ENCODE data around the gene OXT.

OXT gene

DNA sequence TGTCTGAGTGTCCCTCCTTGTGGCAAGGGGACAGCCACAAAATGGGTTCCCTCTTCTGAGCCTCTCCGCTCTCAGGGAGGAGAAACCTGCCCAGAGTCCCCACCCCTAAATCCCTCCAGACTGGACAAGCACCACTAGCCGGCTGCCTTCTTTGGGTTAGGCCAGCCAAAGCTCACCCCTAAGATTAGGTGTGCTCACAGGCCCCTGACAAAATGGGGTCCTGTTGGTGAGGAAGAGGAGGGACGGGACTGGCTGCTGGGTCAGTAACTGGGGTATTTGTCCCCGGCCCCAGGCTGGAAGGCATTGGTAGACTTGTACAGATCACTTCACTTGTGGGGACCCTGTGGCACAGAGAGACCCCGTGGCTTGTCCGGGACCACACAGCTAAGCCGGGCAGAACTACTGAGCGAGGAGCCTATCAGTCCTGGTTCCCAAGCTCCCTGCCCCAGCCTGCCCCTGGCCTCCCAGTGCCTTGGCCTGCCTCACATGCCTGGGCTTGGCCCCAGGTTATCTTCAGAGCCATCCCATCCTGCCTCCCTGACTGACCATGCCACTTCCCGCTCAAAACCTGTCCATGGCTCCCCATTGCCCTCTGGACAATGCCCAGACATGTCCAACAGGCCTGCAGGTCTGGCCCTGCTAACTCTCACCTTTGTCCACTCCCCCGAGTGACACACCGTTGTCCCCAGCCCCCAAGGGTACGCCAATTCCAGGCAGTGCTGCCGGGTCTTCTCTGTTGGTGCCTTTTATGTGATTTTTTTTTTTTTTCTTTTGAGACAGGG, 23.6 kb downstream of the OXT start:
- TF ChIP-seq, protein P1, sequence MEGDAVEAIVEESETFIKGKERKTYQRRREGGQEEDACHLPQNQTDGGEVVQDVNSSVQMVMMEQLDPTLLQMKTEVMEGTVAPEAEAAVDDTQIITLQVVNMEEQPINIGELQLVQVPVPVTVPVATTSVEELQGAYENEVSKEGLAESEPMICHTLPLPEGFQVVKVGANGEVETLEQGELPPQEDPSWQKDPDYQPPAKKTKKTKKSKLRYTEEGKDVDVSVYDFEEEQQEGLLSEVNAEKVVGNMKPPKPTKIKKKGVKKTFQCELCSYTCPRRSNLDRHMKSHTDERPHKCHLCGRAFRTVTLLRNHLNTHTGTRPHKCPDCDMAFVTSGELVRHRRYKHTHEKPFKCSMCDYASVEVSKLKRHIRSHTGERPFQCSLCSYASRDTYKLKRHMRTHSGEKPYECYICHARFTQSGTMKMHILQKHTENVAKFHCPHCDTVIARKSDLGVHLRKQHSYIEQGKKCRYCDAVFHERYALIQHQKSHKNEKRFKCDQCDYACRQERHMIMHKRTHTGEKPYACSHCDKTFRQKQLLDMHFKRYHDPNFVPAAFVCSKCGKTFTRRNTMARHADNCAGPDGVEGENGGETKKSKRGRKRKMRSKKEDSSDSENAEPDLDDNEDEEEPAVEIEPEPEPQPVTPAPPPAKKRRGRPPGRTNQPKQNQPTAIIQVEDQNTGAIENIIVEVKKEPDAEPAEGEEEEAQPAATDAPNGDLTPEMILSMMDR (IDR thresholded peaks at IDR 0.05; ENCODE audit: low read depth, low read length) = no peak
- no peak for DNase-seq (ENCODE audit: extremely low read depth, low read depth)

DNA sequence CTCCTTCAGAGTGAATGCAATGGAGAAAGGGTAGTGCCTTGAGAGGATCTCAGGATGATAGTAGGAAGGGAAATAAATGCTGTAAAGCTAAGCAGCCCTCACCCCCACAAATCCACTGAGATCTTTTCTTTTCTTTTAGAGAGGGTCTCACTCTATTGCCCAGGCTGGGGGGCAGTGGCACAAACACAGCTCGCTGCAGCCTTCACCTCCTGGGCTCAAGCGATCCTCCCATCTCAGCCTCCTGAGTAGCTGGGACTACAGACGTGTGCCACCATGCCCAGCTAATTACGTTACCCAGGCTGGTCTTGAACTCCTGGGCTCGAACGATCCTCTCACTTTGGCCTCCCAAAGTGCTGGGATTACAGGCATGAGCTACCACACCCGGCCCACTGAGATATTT, 29.1 kb downstream of the OXT start:
- DNase-seq (ENCODE audit: extremely low read depth, low read depth) = no peak
- TF ChIP-seq, protein P1 (IDR thresholded peaks at IDR 0.05; ENCODE audit: low read depth, low read length) = no peak

DNA sequence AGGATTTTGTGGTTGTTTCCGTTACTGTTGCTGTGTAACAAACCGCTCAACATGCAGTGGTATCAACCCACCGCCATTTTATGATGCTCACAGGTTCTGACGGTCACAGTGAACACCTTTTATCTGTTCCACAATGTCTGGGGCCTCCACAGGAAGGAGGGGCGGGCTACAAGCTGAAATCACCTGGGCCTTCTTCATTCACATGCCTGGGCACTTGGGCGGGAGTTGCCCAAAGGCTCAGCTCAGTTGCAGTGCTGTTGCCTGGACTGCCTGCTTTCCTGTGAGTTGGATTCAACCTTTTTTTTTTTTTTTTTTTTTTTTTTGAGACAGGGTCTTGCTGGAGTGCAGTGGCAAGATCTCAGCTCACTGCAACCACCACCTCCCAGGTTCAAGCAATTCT, 29.8 kb downstream of the OXT start:
- TF ChIP-seq, protein P1 (IDR thresholded peaks at IDR 0.05; ENCODE audit: low read depth, low read length) = no peak
- no peak for DNase-seq (ENCODE audit: extremely low read depth, low read depth)

DNA sequence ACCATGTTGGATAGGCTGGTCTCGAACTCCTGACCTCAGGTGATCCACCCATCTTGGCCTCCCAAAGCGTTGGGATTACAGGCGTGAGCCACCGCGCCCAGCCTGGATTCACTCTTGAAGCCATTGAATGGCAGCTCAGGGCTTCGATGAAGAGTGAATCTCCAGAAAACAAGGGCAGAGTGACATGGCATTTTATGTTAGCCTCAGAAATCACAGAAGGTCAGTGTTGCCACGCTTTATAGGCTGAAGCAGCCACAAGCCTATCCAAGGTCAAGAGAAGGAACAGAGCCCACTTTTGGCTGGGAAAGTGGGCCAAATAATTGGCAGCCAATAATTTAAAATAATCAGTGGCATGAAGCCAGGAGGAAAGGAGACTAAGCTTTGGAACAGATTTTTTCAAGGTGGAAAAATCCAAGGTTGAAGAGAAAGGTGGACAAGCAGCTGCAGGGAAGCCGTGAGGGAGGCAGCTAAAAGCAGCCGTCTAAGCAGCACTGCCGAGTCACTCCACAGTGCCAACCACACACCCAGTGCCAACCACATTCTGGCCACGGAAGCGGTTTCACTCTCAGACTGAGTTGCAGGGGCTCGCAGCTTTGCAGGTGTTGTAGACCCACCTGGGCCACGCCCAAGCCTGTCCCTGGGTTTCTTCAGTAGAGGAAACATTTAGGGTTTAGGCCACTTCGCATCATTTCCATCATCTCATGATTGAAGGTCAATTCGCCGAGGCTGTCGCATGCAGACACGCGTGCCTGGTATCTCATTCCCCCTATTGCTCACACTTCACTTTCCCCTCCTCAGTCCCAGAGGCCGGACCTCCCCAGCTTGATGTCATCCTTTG, 30.5 kb downstream of the OXT start:
- TF ChIP-seq, protein P1 (IDR thresholded peaks at IDR 0.05; ENCODE audit: low read depth, low read length) = no peak
- no peak for DNase-seq (ENCODE audit: extremely low read depth, low read depth)

DNA sequence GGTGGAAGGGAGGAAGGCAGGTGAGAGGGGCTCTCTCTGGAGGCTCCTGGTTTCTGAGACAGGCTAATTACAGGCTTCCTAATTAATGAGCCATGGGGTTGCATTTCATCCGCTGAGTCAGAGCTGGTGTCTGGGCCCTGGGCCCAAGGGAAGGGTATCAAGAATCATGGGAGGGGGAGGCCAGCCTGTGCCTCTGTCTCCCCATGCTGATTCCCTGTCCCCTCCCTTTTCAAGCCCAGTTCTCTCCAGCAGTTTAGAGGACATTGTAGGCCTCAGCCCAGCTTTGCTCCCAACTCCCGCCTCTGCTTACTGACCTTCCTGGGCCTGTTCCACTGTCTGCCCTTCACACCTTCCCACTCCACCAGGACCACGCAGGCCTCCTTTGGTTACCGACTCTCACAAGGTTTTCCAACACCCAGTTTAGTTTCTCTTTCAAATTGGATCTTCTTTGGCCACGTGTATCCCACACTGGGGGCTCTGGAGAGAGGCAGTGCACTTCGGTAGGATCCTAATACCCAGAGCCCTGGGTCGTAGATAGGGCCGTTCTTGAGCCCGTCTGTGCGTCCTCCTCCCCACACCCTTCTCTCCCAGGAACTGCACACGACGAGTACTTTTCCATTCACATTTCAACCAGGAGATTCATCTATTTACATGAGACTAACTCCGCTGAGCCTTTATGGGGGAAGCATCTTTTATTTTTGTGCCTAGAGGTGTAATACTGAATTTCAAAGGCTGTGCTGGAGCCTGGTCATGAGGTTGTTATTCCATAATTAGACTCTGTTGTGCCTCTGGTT, 31.4 kb downstream of the OXT start:
- TF ChIP-seq, protein P1 (IDR thresholded peaks at IDR 0.05; ENCODE audit: low read depth, low read length) = no peak

DNA sequence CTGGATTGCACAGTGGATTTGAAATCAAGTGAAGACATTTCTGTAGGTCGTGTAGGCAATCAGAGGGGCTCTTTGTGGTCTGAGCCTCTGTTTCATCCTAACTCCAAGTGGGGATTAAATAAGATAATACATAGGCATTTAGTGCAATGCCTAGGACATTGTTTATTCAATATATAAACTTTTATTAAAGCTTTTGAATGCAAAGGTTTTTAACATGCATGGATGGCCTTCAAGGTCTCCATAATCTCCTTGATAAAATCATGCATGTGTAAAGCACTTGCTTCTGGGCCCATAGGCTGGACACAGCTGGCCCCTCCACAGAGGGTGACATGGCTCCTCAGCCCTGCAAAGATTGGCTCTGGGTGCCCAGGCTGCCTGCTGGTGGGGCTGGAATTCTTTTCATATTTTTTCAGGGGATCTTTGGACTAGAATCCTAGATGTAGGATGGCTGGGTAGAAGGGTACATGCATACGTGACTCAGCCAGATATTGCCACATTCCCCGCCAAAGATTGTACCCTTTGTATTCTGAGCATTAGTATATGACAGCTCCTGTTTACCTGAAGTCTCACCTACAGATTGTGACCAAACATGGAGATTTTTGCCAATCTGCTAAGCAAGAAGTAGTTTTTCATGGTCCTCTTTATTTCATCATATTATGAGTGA, 32.1 kb downstream of the OXT start:
- no peak for DNase-seq (ENCODE audit: extremely low read depth, low read depth)
- TF ChIP-seq, protein P1 (IDR thresholded peaks at IDR 0.05; ENCODE audit: low read depth, low read length) = no peak

More for the DNA sequence above, 31.4 kb downstream of the OXT start:
- DNase-seq (ENCODE audit: extremely low read depth, low read depth) = no peak

Measured in AG09319 (cell line).